HEK293 (cell line): Measurements from ENCODE around the gene SRPRB.

Experiments used
- ZBTB48 ChIP-seq: fragments of 450-650 bp; formaldehyde crosslinking; IDR thresholded peaks from 2 replicates; pipeline ENCODE4 v1.5.1; 2016; ENCODE audit warnings: missing biosample characterization, missing genetic modification characterization
- ZNF146 ChIP-seq: fragments of 450-650 bp; formaldehyde crosslinking; IDR thresholded peaks from 2 replicates; pipeline ENCODE4 v1.5.1; 2016; ENCODE audit warnings: missing biosample characterization, missing genetic modification characterization
- ZNF354C ChIP-seq: fragments of 450-650 bp; formaldehyde crosslinking; IDR thresholded peaks from 2 replicates; pipeline ENCODE4 v1.5.1; 2016; ENCODE audit warnings: missing biosample characterization, missing genetic modification characterization, low read depth, borderline replicate concordance
- ZNF585B ChIP-seq: fragments of 450-650 bp; formaldehyde crosslinking; IDR thresholded peaks from 2 replicates; pipeline ENCODE4 v1.5.1; 2016; ENCODE audit warnings: missing biosample characterization, missing genetic modification characterization
- ZNF76 ChIP-seq: fragments of 450-650 bp; formaldehyde crosslinking; IDR thresholded peaks from 2 replicates; pipeline ENCODE4; 2016; ENCODE audit warnings: low read depth, missing biosample characterization, missing genetic modification characterization, borderline replicate concordance
- TF ChIP-seq, protein P1 (sequence below): fragments of 450-650 bp; formaldehyde crosslinking; IDR thresholded peaks from 2 replicates; pipeline ENCODE4 v1.5.1; 2016; ENCODE audit warnings: missing biosample characterization, missing genetic modification characterization
- TF ChIP-seq, protein P2 (sequence below): fragments of 450-650 bp; formaldehyde crosslinking; IDR thresholded peaks from 2 replicates; pipeline ENCODE4 v1.5.1; 2016; ENCODE audit warnings: missing biosample characterization, missing genetic modification characterization
- TF ChIP-seq, protein P3 (sequence below): fragments of 450-650 bp; formaldehyde crosslinking; IDR thresholded peaks from 2 replicates; pipeline ENCODE4 v1.5.1; 2016; ENCODE audit warnings: missing biosample characterization, missing genetic modification characterization
- TF ChIP-seq, protein P4 (sequence below): fragments of 450-650 bp; formaldehyde crosslinking; conservative IDR thresholded peaks from 2 replicates; pipeline ENCODE4 v1.5.1; 2016; ENCODE audit warnings: low read depth, missing biosample characterization, missing genetic modification characterization
- TF ChIP-seq, protein P5 (sequence below): fragments of 450-650 bp; formaldehyde crosslinking; IDR thresholded peaks from 2 replicates; pipeline ENCODE4 v1.5.1; 2016; ENCODE audit warnings: missing biosample characterization, missing genetic modification characterization

DNA sequence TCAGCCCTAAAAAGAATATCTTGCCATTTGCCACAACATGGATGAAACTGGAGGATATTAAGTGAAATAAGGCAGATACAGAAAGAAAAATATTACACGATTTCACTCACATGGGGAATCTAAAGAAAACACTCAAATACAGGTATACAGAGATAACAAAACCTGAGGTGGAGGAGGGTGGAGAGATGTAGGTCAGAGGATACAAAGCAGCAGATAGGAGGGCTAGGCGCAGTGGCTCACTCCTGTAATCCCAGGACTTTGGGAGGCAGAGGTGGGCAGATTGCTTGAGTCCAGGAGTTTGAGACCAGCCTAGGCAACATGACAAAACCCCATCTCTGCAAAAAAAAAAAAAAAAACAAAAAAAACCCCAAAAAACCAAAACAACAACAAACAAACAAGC, 23.2 kb upstream of the SRPRB start:
- TF ChIP-seq, protein P1, sequence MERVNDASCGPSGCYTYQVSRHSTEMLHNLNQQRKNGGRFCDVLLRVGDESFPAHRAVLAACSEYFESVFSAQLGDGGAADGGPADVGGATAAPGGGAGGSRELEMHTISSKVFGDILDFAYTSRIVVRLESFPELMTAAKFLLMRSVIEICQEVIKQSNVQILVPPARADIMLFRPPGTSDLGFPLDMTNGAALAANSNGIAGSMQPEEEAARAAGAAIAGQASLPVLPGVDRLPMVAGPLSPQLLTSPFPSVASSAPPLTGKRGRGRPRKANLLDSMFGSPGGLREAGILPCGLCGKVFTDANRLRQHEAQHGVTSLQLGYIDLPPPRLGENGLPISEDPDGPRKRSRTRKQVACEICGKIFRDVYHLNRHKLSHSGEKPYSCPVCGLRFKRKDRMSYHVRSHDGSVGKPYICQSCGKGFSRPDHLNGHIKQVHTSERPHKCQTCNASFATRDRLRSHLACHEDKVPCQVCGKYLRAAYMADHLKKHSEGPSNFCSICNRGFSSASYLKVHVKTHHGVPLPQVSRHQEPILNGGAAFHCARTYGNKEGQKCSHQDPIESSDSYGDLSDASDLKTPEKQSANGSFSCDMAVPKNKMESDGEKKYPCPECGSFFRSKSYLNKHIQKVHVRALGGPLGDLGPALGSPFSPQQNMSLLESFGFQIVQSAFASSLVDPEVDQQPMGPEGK (tag by site-specific recombination), result no peak
- TF ChIP-seq ZNF585B (tag by site-specific recombination) (no peak), ZNF146 (no peak), ZBTB48 (tag by site-specific recombination) (no peak), ZNF76 (tag by site-specific recombination) (no peak), ZNF354C (tag by site-specific recombination) (no peak)
- TF ChIP-seq, protein P2, sequence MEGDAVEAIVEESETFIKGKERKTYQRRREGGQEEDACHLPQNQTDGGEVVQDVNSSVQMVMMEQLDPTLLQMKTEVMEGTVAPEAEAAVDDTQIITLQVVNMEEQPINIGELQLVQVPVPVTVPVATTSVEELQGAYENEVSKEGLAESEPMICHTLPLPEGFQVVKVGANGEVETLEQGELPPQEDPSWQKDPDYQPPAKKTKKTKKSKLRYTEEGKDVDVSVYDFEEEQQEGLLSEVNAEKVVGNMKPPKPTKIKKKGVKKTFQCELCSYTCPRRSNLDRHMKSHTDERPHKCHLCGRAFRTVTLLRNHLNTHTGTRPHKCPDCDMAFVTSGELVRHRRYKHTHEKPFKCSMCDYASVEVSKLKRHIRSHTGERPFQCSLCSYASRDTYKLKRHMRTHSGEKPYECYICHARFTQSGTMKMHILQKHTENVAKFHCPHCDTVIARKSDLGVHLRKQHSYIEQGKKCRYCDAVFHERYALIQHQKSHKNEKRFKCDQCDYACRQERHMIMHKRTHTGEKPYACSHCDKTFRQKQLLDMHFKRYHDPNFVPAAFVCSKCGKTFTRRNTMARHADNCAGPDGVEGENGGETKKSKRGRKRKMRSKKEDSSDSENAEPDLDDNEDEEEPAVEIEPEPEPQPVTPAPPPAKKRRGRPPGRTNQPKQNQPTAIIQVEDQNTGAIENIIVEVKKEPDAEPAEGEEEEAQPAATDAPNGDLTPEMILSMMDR (tag by site-specific recombination), result no peak
- TF ChIP-seq, protein P3, sequence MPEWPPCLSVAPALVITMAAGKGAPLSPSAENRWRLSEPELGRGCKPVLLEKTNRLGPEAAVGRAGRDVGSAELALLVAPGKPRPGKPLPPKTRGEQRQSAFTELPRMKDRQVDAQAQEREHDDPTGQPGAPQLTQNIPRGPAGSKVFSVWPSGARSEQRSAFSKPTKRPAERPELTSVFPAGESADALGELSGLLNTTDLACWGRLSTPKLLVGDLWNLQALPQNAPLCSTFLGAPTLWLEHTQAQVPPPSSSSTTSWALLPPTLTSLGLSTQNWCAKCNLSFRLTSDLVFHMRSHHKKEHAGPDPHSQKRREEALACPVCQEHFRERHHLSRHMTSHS, result no peak
- TF ChIP-seq, protein P4, sequence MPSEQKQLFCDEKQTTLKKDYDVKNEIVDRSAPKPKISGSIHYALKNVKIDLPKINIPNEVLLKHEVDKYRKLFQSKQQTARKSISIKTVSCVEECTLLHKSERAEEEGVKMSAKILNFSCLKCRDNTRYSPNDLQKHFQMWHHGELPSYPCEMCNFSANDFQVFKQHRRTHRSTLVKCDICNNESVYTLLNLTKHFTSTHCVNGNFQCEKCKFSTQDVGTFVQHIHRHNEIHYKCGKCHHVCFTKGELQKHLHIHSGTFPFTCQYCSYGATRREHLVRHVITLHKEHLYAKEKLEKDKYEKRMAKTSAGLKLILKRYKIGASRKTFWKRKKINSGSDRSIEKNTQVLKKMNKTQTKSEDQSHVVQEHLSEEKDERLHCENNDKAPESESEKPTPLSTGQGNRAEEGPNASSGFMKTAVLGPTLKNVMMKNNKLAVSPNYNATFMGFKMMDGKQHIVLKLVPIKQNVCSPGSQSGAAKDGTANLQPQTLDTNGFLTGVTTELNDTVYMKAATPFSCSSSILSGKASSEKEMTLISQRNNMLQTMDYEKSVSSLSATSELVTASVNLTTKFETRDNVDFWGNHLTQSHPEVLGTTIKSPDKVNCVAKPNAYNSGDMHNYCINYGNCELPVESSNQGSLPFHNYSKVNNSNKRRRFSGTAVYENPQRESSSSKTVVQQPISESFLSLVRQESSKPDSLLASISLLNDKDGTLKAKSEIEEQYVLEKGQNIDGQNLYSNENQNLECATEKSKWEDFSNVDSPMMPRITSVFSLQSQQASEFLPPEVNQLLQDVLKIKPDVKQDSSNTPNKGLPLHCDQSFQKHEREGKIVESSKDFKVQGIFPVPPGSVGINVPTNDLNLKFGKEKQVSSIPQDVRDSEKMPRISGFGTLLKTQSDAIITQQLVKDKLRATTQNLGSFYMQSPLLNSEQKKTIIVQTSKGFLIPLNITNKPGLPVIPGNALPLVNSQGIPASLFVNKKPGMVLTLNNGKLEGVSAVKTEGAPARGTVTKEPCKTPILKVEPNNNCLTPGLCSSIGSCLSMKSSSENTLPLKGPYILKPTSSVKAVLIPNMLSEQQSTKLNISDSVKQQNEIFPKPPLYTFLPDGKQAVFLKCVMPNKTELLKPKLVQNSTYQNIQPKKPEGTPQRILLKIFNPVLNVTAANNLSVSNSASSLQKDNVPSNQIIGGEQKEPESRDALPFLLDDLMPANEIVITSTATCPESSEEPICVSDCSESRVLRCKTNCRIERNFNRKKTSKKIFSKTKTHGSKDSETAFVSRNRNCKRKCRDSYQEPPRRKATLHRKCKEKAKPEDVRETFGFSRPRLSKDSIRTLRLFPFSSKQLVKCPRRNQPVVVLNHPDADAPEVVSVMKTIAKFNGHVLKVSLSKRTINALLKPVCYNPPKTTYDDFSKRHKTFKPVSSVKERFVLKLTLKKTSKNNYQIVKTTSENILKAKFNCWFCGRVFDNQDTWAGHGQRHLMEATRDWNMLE (tag by site-specific recombination), result no peak
- TF ChIP-seq, protein P5, sequence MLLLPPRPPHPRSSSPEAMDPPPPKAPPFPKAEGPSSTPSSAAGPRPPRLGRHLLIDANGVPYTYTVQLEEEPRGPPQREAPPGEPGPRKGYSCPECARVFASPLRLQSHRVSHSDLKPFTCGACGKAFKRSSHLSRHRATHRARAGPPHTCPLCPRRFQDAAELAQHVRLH (tag by site-specific recombination), result no peak
